Activated T-helper 1 cell treated with anti-CD3 and anti-CD28 coated beads, Interleukin-2, amount 50 U/mL, for 16 hours (primary cell): ENCODE measurements around the gene MTHFD1L.

Experiments
- DNase-seq, 2 donors: peaks; one replicate each; pipeline ENCODE4 v3.0.0-alpha.2; 2020; ENCODE audit warnings: low read depth in 1 of 2, low spot score in 1 of 2

MTHFD1L gene

GRCh38 chr6:150898399-150899170 lies 33.1 kb downstream of the MTHFD1L start:
- no peak for DNase-seq

- no peak for DNase-seq
Observed at GRCh38 chr6:150899231-150899630, 33.7 kb downstream of the MTHFD1L start.

DNA sequence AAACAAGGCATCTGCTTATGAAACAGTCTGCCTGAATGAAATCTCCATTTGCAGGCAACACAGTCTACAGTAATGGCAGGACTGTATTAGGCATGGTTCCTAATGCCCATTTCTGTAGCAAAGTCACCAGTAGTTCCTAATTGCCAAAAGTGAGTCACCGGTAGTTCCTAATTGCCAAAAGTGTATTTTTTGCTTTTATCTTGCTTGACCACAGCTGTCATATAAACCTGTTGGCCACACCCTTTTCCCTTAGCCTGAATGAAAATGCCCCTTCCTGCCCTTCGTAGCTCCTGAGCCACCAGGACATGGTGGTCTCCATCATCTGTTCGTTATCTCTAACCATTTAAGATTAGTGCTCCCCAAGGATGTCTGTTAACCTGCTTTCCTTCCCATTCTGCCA lies 34.5 kb downstream of the MTHFD1L start:
- no peak for DNase-seq

DNA sequence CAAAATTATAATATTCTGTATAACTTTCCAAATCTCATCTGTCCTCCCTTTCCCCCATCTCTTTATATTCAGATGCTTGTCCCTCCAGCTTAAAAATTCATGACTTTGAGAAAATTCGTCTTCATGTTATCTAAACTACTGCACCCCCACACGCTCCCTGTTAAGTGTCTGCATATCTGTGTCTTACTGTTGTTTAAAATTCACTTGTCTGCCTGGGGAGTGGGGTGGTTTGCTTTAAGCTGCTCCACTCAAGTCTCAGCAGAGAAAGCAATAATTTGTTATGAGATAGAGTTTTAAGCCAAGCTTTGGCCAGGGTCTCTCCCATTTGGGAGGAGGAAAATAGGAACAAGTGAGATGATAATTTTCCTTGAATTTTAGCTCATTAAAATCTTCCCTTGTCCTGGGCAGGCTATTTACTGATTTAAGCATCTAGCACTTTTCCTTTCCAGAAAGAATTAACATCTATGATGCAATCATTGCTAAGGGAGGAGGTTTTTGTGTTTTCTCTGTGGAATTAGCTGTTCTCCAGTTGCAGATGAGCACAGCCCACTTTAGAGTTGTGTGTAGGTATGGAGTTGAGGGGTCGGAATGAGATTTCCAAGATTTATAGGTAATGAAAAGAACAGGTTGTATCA lies 36.8 kb downstream of the MTHFD1L start:
- no peak for DNase-seq

DNA sequence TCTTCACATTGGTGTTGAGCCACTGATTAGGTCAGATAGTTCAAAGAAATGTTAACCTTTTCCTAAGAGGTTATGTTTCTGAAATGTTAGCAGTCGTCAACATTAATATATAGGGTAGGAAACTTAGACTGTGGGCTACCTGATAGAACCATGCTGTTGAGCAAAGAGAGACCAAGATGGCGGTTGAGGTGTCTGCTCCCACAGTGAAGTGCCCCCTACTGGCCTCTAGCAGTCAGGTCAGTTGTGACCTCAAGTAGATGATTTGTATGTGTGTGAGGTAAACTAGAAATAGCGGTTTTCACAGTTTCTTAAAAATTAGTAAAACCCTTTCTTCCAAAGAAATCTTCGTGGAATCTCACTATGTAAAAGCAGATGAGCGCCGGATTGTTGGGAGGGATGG lies 40.3 kb downstream of the MTHFD1L start:
- DNase-seq: no peak

GRCh38 chr6:150906641-150907326 lies 41.3 kb downstream of the MTHFD1L start:
- DNase-seq: no peak

DNA sequence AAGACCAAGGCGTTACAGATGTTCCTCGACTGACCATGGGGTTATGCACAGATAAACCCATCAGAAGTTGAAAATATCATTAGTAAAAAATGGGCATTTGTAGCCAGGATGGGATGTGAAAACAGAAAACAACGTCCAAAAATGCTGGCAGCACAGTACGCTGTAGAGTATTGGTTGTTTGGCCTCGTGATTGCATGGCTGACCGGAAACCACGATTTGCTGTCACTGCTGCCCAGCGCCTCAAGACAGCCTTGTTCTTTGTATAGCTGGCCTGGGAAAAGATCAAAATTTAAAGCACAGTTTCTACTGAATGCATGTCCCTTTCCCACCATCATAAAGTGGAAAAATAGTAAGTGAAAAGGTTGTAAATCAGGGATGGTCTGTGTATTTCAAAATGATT lies 41.9 kb downstream of the MTHFD1L start:
- DNase-seq: no peak

DNA sequence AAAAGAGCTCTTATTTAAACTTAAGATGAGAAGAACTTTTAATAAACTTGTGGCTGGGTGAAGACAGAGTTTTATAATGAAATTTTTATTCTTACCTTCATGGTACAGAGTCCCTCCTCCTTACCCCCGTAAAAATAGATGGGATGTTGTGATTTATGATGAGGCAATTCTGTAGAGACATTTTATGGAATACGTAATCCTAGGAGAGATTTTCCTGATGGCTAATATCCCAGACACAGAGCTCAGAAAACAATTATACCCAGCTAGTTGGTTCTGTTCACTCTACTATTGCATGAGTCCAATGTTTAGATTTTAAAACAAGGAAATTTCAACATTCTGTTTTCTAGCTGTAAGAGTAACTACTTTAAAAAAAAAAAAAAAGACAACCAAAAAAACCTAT lies 43.4 kb downstream of the MTHFD1L start:
- no peak for DNase-seq

GRCh38 chr6:150910561-150910960 lies 45.1 kb downstream of the MTHFD1L start:
- DNase-seq: no peak

DNA sequence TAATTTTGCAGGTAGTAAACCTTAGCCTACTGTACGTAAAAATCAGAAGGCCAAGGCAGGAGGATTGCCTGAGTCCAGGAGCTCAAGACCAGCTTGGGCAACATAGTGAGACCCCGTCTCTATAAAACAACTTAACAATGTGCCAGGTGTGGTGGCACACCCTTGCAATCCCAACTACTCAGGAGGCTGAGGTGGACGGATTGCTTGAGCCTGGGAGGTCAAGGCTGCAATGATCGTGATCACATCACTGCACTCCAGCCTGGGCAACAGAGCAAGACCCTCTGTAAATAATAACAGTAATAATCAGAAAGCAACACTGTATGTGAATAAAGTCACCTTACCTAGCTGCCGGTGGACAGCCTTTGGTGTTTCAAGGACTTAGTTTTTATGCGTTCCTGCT lies 48.9 kb downstream of the MTHFD1L start:
- DNase-seq: no peak

DNA sequence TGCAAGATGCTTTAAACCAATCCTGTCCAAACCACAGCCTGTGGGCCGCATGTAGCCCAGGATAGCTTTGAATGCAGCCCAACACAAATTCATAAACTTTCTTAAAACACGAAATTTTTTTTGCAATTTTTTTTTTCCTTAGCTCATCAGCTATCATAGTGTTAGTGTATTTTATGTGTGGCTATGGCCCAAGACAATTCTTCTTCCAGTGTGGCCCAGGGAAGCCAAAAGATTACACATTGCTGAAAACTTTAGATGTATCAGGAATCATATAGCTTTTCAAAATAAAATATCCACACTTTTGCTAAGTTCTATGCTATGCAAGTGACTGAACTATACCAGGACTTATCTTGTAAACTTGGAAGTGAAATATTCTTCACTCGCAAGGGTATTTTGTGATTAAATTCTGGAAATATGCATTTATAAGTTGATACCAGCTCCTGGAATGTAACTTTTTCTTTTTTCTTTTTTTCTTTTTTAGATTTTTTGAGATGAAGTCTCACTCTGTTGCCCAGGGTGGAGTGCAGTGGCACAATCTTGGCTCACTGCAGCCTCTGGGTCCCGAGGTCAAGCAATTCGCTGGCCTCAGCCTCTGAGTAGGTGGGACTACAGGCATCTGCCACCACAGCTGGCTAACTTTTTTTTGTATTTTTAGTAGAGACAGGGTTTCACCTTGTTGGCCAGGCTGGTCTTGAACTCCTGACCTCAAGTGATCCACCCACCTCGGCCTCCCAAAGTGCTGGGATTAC lies 49.8 kb downstream of the MTHFD1L start:
- DNase-seq: no peak

DNA sequence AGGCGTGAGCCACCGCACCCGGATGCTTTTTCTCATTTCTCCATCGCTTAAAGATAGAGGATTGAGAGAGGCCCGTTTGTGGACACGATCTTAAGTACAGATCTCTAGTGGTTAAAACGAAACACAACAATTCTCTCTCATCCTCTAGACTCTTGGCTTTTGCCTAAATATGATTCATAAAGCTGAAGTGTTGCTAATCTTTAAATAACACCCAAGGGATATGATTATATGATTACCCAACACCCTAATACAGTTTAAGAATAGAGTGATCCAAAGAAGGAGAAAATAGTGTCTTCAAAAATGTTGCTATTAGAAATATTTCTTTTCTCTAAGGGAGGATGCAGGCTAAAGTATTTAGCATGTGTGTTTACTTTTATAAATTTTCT lies 50.4 kb downstream of the MTHFD1L start:
- no peak for DNase-seq

DNA sequence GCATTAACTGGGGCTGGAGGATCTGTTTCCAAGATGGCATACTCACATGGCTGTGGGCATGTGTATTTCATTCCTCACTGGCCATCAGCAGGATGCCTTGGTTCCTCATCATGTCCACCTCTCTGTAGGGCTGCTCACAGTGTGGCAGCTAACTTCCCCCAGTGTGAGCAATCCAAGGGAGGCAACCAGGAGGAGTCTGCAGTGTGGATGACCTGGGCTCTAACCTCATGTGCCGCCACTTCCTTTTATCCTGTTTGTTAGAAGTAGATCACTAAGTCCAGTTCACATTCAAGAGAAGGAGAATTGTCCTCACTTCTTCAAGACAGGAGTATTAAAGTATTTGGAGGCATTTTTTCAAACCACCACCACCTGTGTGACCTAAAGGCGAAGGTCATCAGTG lies 54.4 kb downstream of the MTHFD1L start:
- no peak for DNase-seq

GRCh38 chr6:150922137-150922536 lies 56.6 kb downstream of the MTHFD1L start:
- DNase-seq: no peak

GRCh38 chr6:150924808-150925589 lies 59.5 kb downstream of the MTHFD1L start:
- DNase-seq: no peak

GRCh38 chr6:150925590-150925928 lies 60.1 kb downstream of the MTHFD1L start:
- DNase-seq: no peak

DNA sequence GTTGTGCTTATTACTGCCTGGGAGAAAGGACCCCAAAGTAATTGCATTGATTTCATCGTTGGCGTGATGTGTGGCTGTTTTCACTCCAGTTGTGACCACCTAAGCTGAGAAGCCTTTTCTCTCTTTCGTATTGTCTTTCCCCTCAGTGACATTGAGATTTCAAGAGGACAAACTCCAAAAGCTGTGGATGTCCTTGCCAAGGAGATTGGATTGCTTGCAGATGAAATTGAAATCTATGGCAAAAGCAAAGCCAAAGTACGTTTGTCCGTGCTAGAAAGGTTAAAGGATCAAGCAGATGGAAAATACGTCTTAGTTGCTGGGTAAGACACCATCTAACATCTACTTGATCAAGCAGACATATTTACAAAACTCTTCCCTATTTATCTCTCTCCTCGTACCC lies 60.5 kb downstream of the MTHFD1L start:
- no peak for DNase-seq

DNA sequence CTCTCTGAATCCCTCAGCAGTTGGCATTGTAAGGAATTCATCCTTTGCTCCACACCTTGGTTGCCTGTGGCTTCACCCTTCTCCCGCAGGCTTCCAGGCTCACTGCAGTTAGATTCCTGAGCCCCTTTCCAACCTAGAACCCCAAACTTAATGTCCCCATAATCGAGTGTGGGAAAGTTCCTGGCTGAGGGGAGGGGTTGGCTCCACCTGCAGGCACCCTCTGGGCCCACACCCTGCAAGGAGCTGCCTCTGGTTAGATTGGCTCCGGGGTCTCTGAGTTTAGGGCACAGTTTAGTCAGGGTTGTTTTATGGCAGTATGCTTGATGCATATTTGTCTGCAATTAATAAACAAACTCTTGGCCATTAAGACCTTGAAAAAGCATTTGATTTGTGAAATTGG lies 63.4 kb downstream of the MTHFD1L start:
- DNase-seq: no peak

- DNase-seq: no peak
Observed at GRCh38 chr6:150929416-150929815, 63.9 kb downstream of the MTHFD1L start.

- no peak for DNase-seq
Observed at GRCh38 chr6:150930841-150931240, 65.3 kb downstream of the MTHFD1L start.

DNA sequence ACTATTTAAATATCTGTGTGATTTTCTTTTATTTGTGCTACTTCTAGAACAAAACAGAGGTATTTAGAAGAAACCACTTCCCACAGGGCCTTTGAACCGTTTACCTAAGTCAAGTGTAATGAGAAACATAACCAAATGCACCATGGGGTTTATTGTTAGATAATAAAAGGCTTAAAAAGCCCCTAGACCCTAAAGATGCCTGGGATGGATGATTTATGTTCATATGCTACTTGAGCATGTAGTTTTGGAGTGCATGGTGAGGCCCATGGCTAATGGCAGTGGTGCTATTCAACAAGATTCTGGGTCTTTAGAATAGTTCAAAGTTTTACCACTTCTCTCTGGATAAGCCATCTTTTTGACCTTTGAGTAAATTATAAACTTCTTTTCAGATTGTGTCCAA lies 65.9 kb downstream of the MTHFD1L start:
- DNase-seq: no peak
